Activated T-cell treated with anti-CD3 and anti-CD28 coated beads, Interleukin-2, amount 50 U/mL, for 72 hours (primary cell): ENCODE results near the gene CDC42. TPM values are rescaled to one million over a fixed set of nuclear protein-coding genes. Genes with fewer than 3 reads are reported as not detected.

ENCODE experiments used
- ATAC-seq, 2 donors: fragments of 150-1000 bp; cut with Tn5 transposase; replicated peaks in 1 of 2; 2 replicates each; pipeline ENCODE4 v1.10.0; 2021; ENCODE audit warnings: moderate library complexity in 2 of 2, mild to moderate bottlenecking in 1 of 2
- DNase-seq, 2 donors: peaks; one replicate each; pipeline ENCODE4 v3.0.0; 2021 to 2022; ENCODE audit warnings: mixed read lengths in 1 of 2
- H3K27ac Mint-ChIP-seq: one replicate; pipeline ENCODE4 v1.8.0; 2022; ENCODE audit warnings: mild to moderate bottlenecking, moderate library complexity, mixed read lengths
- H3K27me3 Mint-ChIP-seq: one replicate; pipeline ENCODE4 v1.8.0; 2022; ENCODE audit warnings: low read depth, mixed read lengths
- H3K36me3 Mint-ChIP-seq, 2 donors: one replicate each; pipeline ENCODE4 v1.8.0; 2022; ENCODE audit warnings: mixed read lengths in 2 of 2, mild to moderate bottlenecking in 1 of 2; ENCODE audit not compliant: insufficient read depth in 2 of 2
- H3K4me1 Mint-ChIP-seq: one replicate; pipeline ENCODE4 v1.8.0; 2022; ENCODE audit warnings: low read depth, mixed read lengths
- H3K4me3 Mint-ChIP-seq, 2 donors: one replicate each; pipeline ENCODE4 v1.8.0; 2022; ENCODE audit warnings: mild to moderate bottlenecking in 2 of 2, mixed read lengths in 2 of 2, moderate library complexity in 2 of 2
- H3K9me3 Mint-ChIP-seq, 2 donors: one replicate each; pipeline ENCODE4 v1.8.0; 2022; ENCODE audit warnings: mixed read lengths in 2 of 2
- total RNA-seq, 2 donors: library from RNA; stranded (reverse); gene quantifications; one replicate each; pipeline ENCODE4 v1.2.3, GENCODE V29; 2022

The CDC42 gene
- total RNA-seq, 2 donors from 2014 or later: 292 to 349 TPM

DNA sequence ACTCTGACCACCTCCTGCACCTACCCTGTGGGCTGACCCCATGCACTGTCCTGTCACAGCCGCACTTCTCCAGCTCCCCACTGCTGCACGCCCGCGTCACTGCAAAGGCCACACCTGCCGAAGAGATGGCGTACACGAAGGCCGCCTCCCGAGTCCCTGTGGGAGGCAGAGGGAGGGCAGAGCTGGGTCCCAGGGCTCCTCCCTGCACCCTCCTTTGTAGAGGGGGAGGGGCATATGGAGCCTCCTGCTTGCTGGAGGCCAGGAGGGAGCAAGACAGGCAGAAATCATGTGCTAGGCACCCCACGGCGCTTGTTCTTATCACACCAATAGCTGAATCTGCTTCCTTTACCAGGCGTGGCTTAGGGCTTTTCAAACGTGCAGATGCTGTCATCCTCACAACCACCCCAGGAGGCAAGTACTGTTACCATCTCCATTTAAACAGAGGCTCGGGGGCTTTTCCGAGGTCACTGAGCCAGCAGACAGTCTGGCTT lies 69.0 kb downstream of the CDC42 start:
- peaks cover 2 to 4% of the 10 kb centered on the region in 2 donors for H3K36me3 Mint-ChIP-seq
- no peaks in the 10 kb centered on the region for H3K27me3 Mint-ChIP-seq

DNA sequence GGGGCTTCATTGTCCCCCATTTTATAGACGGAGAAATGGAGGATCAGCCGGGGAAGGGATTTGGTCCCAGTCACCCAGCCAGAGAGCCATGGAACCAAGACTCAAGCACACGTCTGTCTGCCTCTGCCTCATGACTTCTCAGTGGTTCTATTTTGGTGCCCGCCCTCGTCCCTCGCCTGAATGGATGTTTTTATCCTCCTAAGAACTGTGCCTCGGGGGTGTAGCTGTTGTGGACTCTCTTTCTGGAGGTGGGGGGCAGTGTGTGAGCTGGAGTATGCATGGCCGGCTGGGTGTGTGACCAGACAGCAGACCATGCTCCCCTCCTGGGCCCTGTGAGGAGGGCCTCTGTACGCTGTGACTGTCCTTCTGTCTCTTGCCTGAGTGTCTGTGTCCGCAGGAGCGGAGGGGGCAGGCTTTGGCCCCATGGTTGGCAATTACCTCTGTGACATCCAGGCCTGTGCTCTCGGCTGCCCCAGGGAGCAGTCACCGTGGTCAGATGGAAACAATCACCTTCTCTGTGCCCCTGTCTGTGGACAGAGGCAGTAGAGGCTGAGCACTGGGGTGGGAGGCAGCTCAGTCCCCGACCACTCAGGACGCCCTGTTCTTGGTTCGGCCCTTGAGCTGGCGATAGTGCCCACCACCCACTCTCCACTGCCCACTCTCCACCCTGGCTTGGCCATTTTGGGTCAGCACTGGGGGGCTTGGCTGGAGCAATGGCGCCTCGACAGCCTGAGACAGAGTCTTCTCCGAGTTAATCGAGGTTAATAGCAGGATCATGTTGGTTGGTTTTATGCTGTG lies 70.0 kb downstream of the CDC42 start:
- no peaks in the 10 kb centered on the region for H3K9me3 Mint-ChIP-seq
- no peak for DNase-seq
- H3K36me3 Mint-ChIP-seq: peaks cover 2 to 4% of the 10 kb centered on the region in 2 donors
- ATAC-seq: no peak
- H3K27me3 Mint-ChIP-seq: no peaks in the 10 kb centered on the region
- H3K27ac Mint-ChIP-seq: no peak overlapping the region
- peaks cover 14% of the 10 kb centered on the region for H3K4me1 Mint-ChIP-seq
- H3K4me3 Mint-ChIP-seq: no peak overlapping the region

More for the DNA sequence above, 69.0 kb downstream of the CDC42 start:
- peaks cover 14% of the 10 kb centered on the region for H3K4me1 Mint-ChIP-seq
- no peak overlapping the region for H3K4me3 Mint-ChIP-seq
- ATAC-seq (peak in 1 of 2 donors; percentile 5), DNase-seq (no peak)
- no peaks in the 10 kb centered on the region for H3K9me3 Mint-ChIP-seq
- no peak overlapping the region for H3K27ac Mint-ChIP-seq

DNA sequence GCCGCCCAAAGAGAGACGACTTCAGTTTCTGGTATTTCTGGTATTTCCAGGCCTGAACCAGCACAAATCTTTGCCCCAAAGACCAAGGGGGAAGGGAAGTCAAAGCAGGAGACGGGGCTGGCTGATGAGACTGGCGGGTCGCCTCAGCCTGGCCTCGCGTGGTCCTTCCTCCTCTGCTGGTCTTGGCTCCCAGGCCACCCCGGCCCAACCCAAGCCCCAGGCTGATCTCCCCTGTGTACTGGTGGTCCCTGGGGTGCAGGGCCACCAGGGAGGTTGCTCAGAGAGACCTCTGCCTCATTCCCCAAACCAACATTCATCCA lies 70.5 kb downstream of the CDC42 start:
- no peak for ATAC-seq
- Mint-ChIP-seq H3K36me3 (peaks cover 2 to 4% of the 10 kb centered on the region in 2 donors), H3K4me1 (peaks cover 10% of the 10 kb centered on the region), H3K4me3 (no peak overlapping the region), H3K27me3 (no peaks in the 10 kb centered on the region), H3K27ac (no peak overlapping the region), H3K9me3 (no peaks in the 10 kb centered on the region)
- no peak for DNase-seq

DNA sequence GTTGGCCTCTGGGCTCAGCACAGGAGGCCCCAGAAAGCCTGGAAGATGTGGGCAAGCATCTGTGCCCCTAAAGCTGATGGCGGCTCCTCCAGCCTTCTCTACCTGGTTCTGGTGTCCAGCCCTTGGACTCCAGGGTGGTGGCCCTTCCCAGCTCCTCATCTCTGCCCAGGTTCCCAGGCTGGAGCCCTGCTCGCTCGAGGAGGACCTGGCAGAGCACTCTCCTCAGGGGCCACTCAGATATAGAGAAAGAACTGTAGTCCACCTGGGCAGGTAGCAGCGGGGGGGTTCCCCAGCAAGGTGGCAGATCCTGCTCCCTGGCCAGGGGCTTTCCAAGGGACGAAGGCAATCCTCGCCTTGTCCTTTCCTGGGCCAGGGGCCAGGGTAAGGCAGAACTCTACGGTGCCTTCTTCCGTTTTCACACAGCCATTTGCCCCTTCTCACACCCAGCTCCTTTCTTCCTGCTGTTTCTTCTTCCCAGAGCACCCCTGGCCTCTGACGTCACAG lies 71.4 kb downstream of the CDC42 start:
- ATAC-seq (no peak), DNase-seq (no peak)
- Mint-ChIP-seq H3K4me3 (no peak overlapping the region), H3K27me3 (no peaks in the 10 kb centered on the region), H3K36me3 (peaks cover under 1% of the 10 kb centered on the region in 2 donors), H3K4me1 (peaks cover 2% of the 10 kb centered on the region), H3K27ac (no peak overlapping the region), H3K9me3 (no peaks in the 10 kb centered on the region)

DNA sequence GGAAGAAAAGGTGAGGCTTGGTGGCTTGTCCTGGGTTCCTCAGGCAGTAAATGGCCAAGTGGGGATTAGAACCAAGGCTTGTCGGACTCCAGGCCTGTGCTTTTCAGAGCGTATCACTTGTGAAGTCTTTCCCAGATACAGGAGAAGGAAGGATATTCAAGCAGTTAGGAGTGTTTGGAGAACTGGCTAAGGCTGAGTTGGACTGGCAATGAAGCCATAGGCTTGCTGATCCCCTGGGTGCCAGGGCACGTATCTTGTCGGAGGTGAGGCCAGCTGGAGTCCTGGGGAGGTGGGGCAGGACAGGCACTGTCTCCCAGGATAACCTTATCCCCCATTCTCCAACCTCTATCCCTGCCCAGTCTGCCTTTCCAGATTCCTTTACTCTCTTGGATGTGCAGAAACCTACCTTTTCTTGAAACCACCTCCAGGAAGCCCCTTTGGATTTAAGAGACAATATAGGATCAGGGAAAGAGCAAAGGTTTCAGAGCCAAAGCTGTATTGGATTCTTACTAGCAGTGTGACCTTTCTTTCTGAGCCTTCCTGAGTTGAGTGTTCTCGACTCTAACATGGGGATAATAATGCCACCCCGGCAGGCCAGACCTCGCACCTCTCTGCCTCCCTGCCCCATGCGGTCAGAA lies 72.2 kb downstream of the CDC42 start:
- Mint-ChIP-seq H3K36me3 (no peaks in the 10 kb centered on the region), H3K4me3 (no peak overlapping the region), H3K9me3 (no peaks in the 10 kb centered on the region), H3K4me1 (no peaks in the 10 kb centered on the region), H3K27ac (no peak overlapping the region), H3K27me3 (no peaks in the 10 kb centered on the region)
- no peak for DNase-seq
- ATAC-seq: no peak

DNA sequence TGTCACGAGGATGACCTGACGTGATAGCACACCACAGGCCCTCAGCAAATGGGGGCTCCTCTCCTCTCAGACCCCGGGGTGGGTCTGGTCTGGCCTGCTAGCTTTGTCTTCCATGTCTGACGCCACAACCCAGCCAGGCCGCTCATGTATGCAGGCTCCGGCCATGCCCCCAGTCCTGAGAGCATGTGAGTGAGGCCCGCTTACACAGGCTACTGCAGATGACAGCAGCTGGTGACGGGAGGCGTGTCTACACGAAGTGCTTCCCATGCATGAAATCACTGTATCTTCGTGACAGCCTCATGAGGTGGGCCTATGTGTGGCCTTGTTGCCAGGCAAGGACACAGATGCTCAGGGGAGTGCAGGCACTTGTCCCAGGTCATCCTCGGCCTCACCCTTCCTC lies 74.0 kb downstream of the CDC42 start:
- Mint-ChIP-seq H3K27me3 (no peaks in the 10 kb centered on the region), H3K27ac (no peak overlapping the region), H3K9me3 (no peaks in the 10 kb centered on the region), H3K4me3 (no peak overlapping the region), H3K4me1 (no peaks in the 10 kb centered on the region), H3K36me3 (no peaks in the 10 kb centered on the region)
- DNase-seq (no peak), ATAC-seq (no peak)

DNA sequence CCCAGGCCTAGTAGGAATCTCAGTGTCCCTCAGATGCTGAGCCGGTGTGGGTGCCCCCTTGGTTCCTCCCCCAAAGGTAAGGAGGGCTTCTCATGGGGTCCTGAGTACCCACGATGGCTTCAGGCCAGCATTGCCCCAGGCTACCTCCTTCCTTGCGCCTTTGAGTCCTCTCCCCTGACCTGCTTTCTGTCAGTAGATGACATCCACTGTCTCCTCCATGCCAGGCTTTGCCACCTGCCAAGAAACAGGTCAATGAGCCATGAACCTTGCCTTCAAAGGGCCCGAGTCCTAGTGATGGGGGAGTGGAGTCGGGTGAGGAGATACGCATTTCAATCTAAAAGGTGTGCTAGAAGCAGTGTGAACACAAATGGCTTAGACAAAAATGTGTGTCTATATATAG lies 74.7 kb downstream of the CDC42 start:
- DNase-seq (no peak), ATAC-seq (no peak)
- Mint-ChIP-seq H3K9me3 (no peaks in the 10 kb centered on the region), H3K27me3 (no peaks in the 10 kb centered on the region), H3K27ac (no peak overlapping the region), H3K4me1 (no peaks in the 10 kb centered on the region), H3K36me3 (no peaks in the 10 kb centered on the region), H3K4me3 (no peak overlapping the region)

DNA sequence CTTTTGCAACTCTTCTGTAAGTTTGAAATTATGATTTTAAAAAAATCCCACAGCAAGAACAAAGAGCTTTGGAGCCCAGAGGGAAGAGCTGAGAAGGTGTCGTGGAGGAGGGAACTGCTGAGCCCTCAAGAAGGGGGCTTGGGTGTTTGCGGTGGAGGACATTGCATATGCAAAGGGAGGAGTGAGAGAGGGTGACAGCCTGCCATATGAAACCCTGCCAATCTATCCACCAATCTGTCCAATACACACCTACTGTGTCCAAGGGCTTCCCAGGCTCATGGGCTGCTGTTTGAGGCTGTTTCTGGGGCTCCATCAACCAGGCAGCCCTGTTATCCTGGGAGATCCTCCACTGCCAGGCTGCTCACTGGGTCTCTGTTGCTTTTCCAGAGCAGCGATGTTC lies 75.2 kb downstream of the CDC42 start:
- Mint-ChIP-seq H3K4me3 (no peak overlapping the region), H3K27ac (no peak overlapping the region), H3K4me1 (no peaks in the 10 kb centered on the region), H3K27me3 (no peaks in the 10 kb centered on the region), H3K9me3 (no peaks in the 10 kb centered on the region), H3K36me3 (no peaks in the 10 kb centered on the region)
- ATAC-seq (no peak), DNase-seq (no peak)

DNA sequence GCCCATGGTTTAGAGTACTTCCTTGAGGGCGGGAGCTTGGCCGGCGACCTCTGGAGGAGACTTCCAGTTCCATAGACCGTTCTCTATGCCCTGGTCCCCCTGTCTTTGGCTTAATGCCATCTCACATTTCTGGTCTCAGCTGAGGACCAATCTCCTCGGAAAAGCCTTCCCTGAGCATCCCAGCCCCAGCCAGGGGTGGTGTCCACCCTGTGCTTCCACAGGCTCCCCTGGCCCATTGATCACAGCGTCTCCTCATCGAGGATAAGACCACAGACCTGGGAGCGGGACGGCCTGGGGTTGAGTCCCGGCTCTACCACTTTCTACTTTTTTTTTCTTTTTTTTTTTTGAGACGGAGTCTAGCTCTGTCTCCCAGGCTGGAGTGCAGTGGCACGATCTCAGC lies 75.9 kb downstream of the CDC42 start:
- no peaks in the 10 kb centered on the region for H3K36me3 Mint-ChIP-seq
- H3K4me1 Mint-ChIP-seq: no peaks in the 10 kb centered on the region
- ATAC-seq (no peak), DNase-seq (no peak)
- H3K4me3 Mint-ChIP-seq: no peak overlapping the region
- no peak overlapping the region for H3K27ac Mint-ChIP-seq
- H3K27me3 Mint-ChIP-seq: no peaks in the 10 kb centered on the region
- H3K9me3 Mint-ChIP-seq: no peaks in the 10 kb centered on the region

DNA sequence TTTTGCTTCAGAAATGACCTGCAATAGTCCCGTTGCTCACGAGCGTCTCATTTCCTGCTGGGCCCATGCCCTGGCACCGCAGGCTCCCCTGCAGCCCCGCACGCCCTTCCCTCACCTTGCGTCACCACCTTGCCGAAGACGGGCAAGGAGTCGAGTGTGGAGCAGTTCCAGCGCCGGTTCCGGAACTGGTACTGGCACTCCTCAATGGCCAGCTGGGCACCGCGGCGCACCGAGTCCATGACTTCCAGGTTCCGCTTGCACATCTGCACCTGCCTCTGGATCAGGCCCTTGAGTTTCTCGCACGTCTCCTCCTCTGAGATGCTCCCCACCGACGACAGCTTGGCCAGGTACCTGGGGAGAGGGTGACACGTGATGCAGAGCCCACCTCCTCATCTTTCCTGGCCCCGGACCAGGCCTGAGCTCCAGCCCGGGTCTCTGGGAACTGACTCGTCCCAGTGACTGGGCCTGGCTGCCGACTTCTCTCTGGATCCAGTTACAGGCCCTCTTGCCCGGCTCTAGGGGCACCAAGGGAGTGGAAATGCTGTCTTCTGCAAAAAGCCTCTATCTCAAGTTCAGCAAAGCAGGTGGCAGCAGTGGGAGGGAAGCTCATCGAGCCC lies 77.1 kb downstream of the CDC42 start:
- no peaks in the 10 kb centered on the region for H3K27me3 Mint-ChIP-seq
- no peaks in the 10 kb centered on the region for H3K9me3 Mint-ChIP-seq
- no peaks in the 10 kb centered on the region for H3K4me1 Mint-ChIP-seq
- H3K4me3 Mint-ChIP-seq: no peak overlapping the region
- DNase-seq (no peak), ATAC-seq (no peak)
- no peak overlapping the region for H3K27ac Mint-ChIP-seq
- H3K36me3 Mint-ChIP-seq: no peaks in the 10 kb centered on the region

DNA sequence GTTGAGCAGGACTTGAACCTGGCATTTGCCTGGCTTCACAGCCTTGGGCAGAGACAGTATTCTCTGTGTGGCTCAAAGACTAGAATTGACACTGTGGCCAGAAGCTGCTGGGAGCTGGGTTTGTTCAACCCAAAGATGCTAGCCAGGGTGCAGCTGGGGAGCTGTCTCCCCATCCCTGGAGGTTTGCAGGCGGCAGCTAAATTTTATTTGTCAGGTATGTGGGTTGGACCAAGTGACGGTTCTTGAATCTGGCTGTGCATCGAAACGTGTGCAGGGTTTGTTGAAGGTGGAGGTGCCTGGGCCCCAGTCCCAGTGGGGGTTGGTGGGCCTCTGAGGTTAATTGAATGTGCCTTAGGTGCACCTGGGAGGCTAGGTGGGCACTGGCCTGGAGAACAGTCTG lies 78.6 kb downstream of the CDC42 start:
- no peaks in the 10 kb centered on the region for H3K9me3 Mint-ChIP-seq
- no peak overlapping the region for H3K4me3 Mint-ChIP-seq
- no peaks in the 10 kb centered on the region for H3K36me3 Mint-ChIP-seq
- H3K27ac Mint-ChIP-seq: no peak overlapping the region
- ATAC-seq (no peak), DNase-seq (no peak)
- H3K4me1 Mint-ChIP-seq: no peaks in the 10 kb centered on the region
- H3K27me3 Mint-ChIP-seq: no peaks in the 10 kb centered on the region

DNA sequence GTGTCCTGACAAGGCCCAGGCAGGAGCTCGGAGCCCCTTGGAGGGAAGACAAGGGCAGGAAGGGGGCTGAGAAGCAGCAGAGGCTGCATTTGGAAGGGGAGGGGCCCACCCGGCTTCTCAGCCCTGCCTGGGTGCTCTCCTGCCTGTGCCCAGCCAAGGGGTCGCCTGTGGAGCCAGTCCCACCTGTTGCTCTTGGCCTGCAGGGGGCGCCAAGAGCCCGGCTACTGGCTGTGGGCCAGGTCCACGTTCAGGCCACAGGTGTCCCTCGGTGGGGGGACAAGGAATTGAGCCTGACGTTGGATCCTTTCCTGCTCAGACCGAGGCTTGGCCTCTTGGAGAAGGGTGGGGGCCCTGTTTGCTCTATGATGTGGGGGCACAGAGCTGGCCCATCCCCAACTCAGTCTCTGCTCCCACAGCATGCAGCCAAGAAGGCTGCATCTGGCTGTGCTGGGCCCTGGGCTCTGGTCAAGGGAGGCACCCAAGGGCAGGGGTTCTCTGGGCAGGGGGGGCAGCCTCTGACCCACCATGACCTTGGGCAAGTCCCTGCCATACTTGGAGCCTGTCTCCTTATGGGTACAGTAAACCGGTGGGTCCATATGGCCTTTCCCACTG lies 79.5 kb downstream of the CDC42 start:
- ATAC-seq: peak; percentile 69 to 79

More for the DNA sequence above, 79.5 kb downstream of the CDC42 start:
- peak; percentile 69 to 77 for DNase-seq
- no peak overlapping the region for H3K27ac Mint-ChIP-seq
- H3K4me1 Mint-ChIP-seq: no peaks in the 10 kb centered on the region
- no peaks in the 10 kb centered on the region for H3K9me3 Mint-ChIP-seq
- H3K4me3 Mint-ChIP-seq: no peak overlapping the region
- H3K27me3 Mint-ChIP-seq: no peaks in the 10 kb centered on the region
- no peaks in the 10 kb centered on the region for H3K36me3 Mint-ChIP-seq
